NCI-H187 (cell line): Measurements from ENCODE around the gene ITGA1.
"Not testable (repeated sequence)": the region's sequence is repeated elsewhere in the genome, so short reads cannot be mapped to it uniquely, and the experiment has no call there.

Source experiments
- DNase-seq, 2 experiments: peaks; one replicate each; lab custom pipeline; 2025; lab: John Stamatoyannopoulos, UW

Gene ITGA1

GRCh38 chr5:52831786-52832511, 44.2 kb downstream of the ITGA1 start:
- DNase-seq: no peak

GRCh38 chr5:52834320-52834719, 46.6 kb downstream of the ITGA1 start:
- no peak for DNase-seq

- no peak for DNase-seq
These were observed 49.4 kb downstream of the ITGA1 start for GRCh38 chr5:52837068-52837467.

GRCh38 chr5:52837591-52838001, 49.9 kb downstream of the ITGA1 start:
- DNase-seq: no peak

- no peak for DNase-seq
These were observed 50.8 kb downstream of the ITGA1 start for GRCh38 chr5:52838326-52839015.

GRCh38 chr5:52839285-52839684, 51.6 kb downstream of the ITGA1 start:
- no peak for DNase-seq

GRCh38 chr5:52840277-52841050, 52.7 kb downstream of the ITGA1 start:
- DNase-seq: no peak

- DNase-seq: no peak
These were observed 53.4 kb downstream of the ITGA1 start for GRCh38 chr5:52841114-52841513.

- no peak for DNase-seq
These were observed 54.4 kb downstream of the ITGA1 start for GRCh38 chr5:52842111-52842510.

GRCh38 chr5:52844885-52845284, 57.2 kb downstream of the ITGA1 start:
- DNase-seq: no peak

GRCh38 chr5:52846182-52846842, 58.6 kb downstream of the ITGA1 start:
- DNase-seq: no peak

- DNase-seq: not testable (repeated sequence)
These were observed 61.0 kb downstream of the ITGA1 start for GRCh38 chr5:52848688-52849087.

- DNase-seq: no peak
These were observed 61.8 kb downstream of the ITGA1 start for GRCh38 chr5:52849544-52849943.

GRCh38 chr5:52853650-52854049, 65.9 kb downstream of the ITGA1 start:
- no peak for DNase-seq

GRCh38 chr5:52854301-52854700, 66.6 kb downstream of the ITGA1 start:
- DNase-seq: no peak

- DNase-seq: no peak
These were observed 67.2 kb downstream of the ITGA1 start for GRCh38 chr5:52854949-52855348.

- no peak for DNase-seq
These were observed 68.8 kb downstream of the ITGA1 start for GRCh38 chr5:52856564-52856963.

- DNase-seq: no peak
These were observed 71.9 kb downstream of the ITGA1 start for GRCh38 chr5:52859628-52860027.

GRCh38 chr5:52861368-52861767, 73.7 kb downstream of the ITGA1 start:
- no peak for DNase-seq

GRCh38 chr5:52863715-52864290, 76.1 kb downstream of the ITGA1 start:
- DNase-seq: no peak

- DNase-seq: no peak
These were observed 76.7 kb downstream of the ITGA1 start for GRCh38 chr5:52864371-52864770.

- no peak for DNase-seq
These were observed 77.2 kb downstream of the ITGA1 start for GRCh38 chr5:52864884-52865283.
